Keratinocyte (primary cell): ENCODE data around the gene NFASC.

Experiments used
- CTCF ChIP-seq, 3 experiments: IDR thresholded peaks in 1 of 3; conservative IDR thresholded peaks in 1 of 3; optimal IDR thresholded peaks in 1 of 3; 2 replicates in 2 of 3; 3 replicates in 1 of 3; pipeline versions ENCODE3 to v1.5.1; 2011; ENCODE audit warnings: low read length in 3 of 3, mild to moderate bottlenecking in 3 of 3, moderate library complexity in 2 of 3, control low read depth in 1 of 3, inconsistent platforms in 1 of 3; ENCODE audit not compliant: insufficient read depth in 2 of 3; ENCODE audit errors: extremely low read depth in 1 of 3
- EZH2 ChIP-seq: IDR thresholded peaks from one replicate; pipeline ENCODE4 v1.6.1; 2012; ENCODE audit warnings: inconsistent platforms, mild to moderate bottlenecking, low read length, moderate library complexity

DNA sequence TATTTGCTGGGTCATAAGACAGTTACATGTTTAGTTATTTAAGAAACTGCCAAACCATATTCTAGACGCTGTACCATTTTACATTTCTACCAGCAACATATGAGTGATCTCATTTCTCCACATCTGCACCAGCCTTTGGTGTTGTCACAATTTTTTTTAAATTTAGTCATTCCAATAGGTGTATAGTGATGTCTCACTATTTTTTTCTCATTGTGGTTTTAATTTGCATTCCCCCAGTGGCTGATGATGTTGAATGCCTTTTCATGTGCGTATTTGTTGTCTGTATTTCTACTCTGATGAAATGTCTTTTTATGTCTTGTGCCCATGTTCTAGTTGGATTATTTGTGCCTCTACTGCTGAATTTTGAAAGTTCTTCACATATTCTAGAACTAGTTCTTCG is 38.4 kb downstream of the NFASC start:
- no peak for TF ChIP-seq CTCF (optimal IDR thresholded peaks at IDR 0.05 in 1 of 3, IDR thresholded peaks at IDR 0.05 in 1 of 3, conservative IDR thresholded peaks at IDR 0.05 in 1 of 3; ENCODE audit: extremely low read depth in 1 of 3, insufficient read depth in 2 of 3, low read length in 3 of 3)
- TF ChIP-seq EZH2 = no peak
